ENCODE data around the gene IDH3G. TPM values are rescaled to one million over a fixed set of nuclear protein-coding genes. Genes with fewer than 3 reads are reported as not detected.

IDH3G gene
- total RNA-seq, 1 experiment from 2014 or later = 52.0 TPM

DNA sequence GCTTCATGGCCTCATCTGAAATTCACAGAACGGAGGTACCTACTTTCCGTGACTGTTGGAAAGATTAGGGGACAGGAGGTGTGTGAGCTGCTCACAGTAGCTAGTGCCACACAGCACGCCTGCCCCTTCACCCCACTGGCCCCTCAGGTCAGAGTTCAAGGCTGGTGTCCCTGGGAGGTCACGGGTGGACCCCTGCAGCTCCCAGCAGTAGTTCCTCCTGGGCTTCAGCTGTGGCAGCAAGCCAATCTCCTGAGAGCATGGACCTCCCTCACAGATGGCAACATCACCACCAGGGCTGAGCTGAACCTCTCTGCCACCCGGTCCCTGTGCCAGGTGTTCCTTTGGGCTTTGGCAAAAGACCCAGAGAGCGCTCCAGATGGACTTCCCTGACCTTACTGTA is 1.8 kb downstream of the IDH3G start:
- no peaks in the 10 kb centered on the region for H3K9me3 ChIP-seq (ENCODE audit: low read depth, low read length, poor library complexity, severe bottlenecking)
- H3K4me3 ChIP-seq (ENCODE audit: low read depth, low read length, poor library complexity, severe bottlenecking) = no peak overlapping the region
- no peaks in the 10 kb centered on the region for H3K4me1 ChIP-seq (ENCODE audit: insufficient read depth, low read length, poor library complexity, severe bottlenecking)
- no peak overlapping the region for H3K27ac ChIP-seq (ENCODE audit: low read depth, low read length, poor library complexity, severe bottlenecking)
- no TSS peak for BruUV-seq (replicated peaks)
- peaks cover 5% of the 10 kb centered on the region for H3K36me3 ChIP-seq (ENCODE audit: insufficient read depth, low read length, poor library complexity, severe bottlenecking)
- POLR2A ChIA-PET (ENCODE audit: low non-redundant PET) = no interaction called here
- H3K27me3 ChIP-seq (replicated peaks; ENCODE audit: insufficient read depth, low read depth, low read length, poor library complexity) = no peaks in the 10 kb centered on the region
- intact Hi-C loops (cut with micrococcal nuclease; ENCODE audit: unreplicated experiment) = no loop called here
- CTCF ChIA-PET = no interaction called here
- TF ChIP-seq CTCF (conservative IDR thresholded peaks at IDR 0.05; ENCODE audit: low read depth, low read length) (no peak), EZH2 (IDR thresholded peaks at IDR 0.05; ENCODE audit: borderline replicate concordance, low read depth, low read length, poor library complexity, severe bottlenecking) (no peak)
- no peak for DNase-seq (ENCODE audit: low spot score)

DNA sequence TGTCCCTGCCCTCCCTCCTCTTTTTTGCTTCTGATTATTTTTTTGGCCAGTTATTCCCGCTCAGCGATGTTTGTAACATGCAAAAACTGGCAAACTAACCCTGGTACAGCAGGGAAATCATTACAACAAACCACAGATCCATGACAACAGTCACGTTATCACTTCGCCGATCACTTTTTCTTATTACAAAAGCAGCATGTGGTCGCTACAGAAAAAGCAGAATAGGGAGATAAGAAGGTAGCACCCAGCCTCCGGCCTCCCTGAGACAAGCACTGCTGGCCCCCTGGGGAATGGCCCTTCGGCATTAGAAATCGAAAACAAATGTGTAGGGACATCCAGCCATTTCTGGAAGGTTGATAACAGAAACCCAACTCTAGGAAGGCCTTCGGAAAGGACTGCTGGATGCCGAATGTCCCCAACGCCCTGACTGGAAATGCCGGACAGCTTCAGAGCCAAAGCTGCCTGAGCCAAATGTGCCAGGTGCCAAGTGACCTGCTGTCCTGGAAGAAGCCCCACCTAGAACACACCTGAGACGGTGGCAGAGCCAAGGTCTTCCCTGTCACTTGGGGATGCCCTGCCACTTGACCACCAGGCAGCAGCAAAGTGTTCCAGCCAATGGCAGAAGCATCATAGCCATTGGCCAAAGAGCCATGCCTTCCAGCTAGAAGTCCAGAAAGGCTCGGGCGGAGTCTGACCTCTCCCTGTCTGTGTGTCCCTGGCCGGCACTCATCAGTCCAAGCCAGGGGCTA is 2.9 kb downstream of the IDH3G start:
- POLR2A ChIA-PET (ENCODE audit: low non-redundant PET) = no interaction called here
- intact Hi-C loops (cut with micrococcal nuclease; ENCODE audit: unreplicated experiment) = no loop called here
- H3K27ac ChIP-seq (ENCODE audit: low read depth, low read length, poor library complexity, severe bottlenecking) = no peak overlapping the region
- no TSS peak for BruUV-seq (replicated peaks)
- DNase-seq (ENCODE audit: low spot score) = no peak
- no peak for TF ChIP-seq CTCF (conservative IDR thresholded peaks at IDR 0.05; ENCODE audit: low read depth, low read length)
- no peak for TF ChIP-seq EZH2 (IDR thresholded peaks at IDR 0.05; ENCODE audit: borderline replicate concordance, low read depth, low read length, poor library complexity, severe bottlenecking)
- H3K4me3 ChIP-seq (ENCODE audit: low read depth, low read length, poor library complexity, severe bottlenecking) = no peak overlapping the region
- peaks cover 2% of the 10 kb centered on the region for H3K36me3 ChIP-seq (ENCODE audit: insufficient read depth, low read length, poor library complexity, severe bottlenecking)
- H3K27me3 ChIP-seq (replicated peaks; ENCODE audit: insufficient read depth, low read depth, low read length, poor library complexity) = no peaks in the 10 kb centered on the region
- no peaks in the 10 kb centered on the region for H3K4me1 ChIP-seq (ENCODE audit: insufficient read depth, low read length, poor library complexity, severe bottlenecking)
- CTCF ChIA-PET = no interaction called here
- no peaks in the 10 kb centered on the region for H3K9me3 ChIP-seq (ENCODE audit: low read depth, low read length, poor library complexity, severe bottlenecking)

- DNase-seq (ENCODE audit: low spot score) = no peak
- ChIA-PET POLR2A (ENCODE audit: low non-redundant PET) (no interaction called here), CTCF (no interaction called here)
- Histone ChIP-seq H3K9me3 (ENCODE audit: low read depth, low read length, poor library complexity, severe bottlenecking) (no peaks in the 10 kb centered on the region), H3K4me1 (ENCODE audit: insufficient read depth, low read length, poor library complexity, severe bottlenecking) (no peaks in the 10 kb centered on the region), H3K27ac (ENCODE audit: low read depth, low read length, poor library complexity, severe bottlenecking) (no peak overlapping the region), H3K36me3 (ENCODE audit: insufficient read depth, low read length, poor library complexity, severe bottlenecking) (no peaks in the 10 kb centered on the region), H3K4me3 (ENCODE audit: low read depth, low read length, poor library complexity, severe bottlenecking) (no peak overlapping the region), H3K27me3 (replicated peaks; ENCODE audit: insufficient read depth, low read depth, low read length, poor library complexity) (no peaks in the 10 kb centered on the region)
- TF ChIP-seq CTCF (conservative IDR thresholded peaks at IDR 0.05; ENCODE audit: low read depth, low read length) (no peak), EZH2 (IDR thresholded peaks at IDR 0.05; ENCODE audit: borderline replicate concordance, low read depth, low read length, poor library complexity, severe bottlenecking) (no peak)
- intact Hi-C loops (cut with micrococcal nuclease; ENCODE audit: unreplicated experiment) = no loop called here
- BruUV-seq (replicated peaks) = no TSS peak
Observed at GRCh38 chrX:153789654-153790053, 4.5 kb downstream of the IDH3G start.
